GM23338 (cell line): Measurements from ENCODE around the gene ELMO3. TPM values are rescaled to one million over a fixed set of nuclear protein-coding genes. Genes with fewer than 3 reads are reported as not detected.

Experiments
- ATAC-seq: fragments of 200-7000 bp; cut with Tn5 transposase; 3 replicates; pipeline ENCODE4 v1.9.1; 2020
- DNase-seq: peaks from one replicate; pipeline ENCODE4 v3.0.0-alpha.2; 2015; ENCODE audit warnings: low spot score
- H2AFZ ChIP-seq: fragments of 200-600 bp; sonication (generic); 2 replicates; pipeline ENCODE4 v1.8.0; 2016; ENCODE audit warnings: antibody characterized with exemption, mild to moderate bottlenecking, moderate library complexity
- H3F3A ChIP-seq: fragments of 200-600 bp; sonication (generic); replicated peaks from 2 replicates; pipeline ENCODE4 v1.8.0; 2017; ENCODE audit warnings: antibody characterized with exemption, mixed run types, low read depth
- H3K27ac ChIP-seq: fragments of 200-600 bp; sonication (generic); 2 replicates; pipeline ENCODE4 v1.6.1; 2016; ENCODE audit warnings: low read depth
- H3K27me3 ChIP-seq: fragments of 200-600 bp; sonication (generic); 2 replicates; pipeline ENCODE4 v1.8.0; 2016; ENCODE audit warnings: mild to moderate bottlenecking, mixed run types, moderate library complexity; ENCODE audit not compliant: insufficient read depth
- H3K36me3 ChIP-seq: fragments of 200-600 bp; sonication (generic); 2 replicates; pipeline ENCODE4 v1.8.0; 2016; ENCODE audit warnings: mild to moderate bottlenecking; ENCODE audit not compliant: insufficient read depth
- H3K4me1 ChIP-seq: fragments of 200-600 bp; sonication (generic); 2 replicates; pipeline ENCODE4 v1.8.0; 2016; ENCODE audit warnings: mild to moderate bottlenecking, moderate library complexity; ENCODE audit not compliant: insufficient read depth
- H3K4me2 ChIP-seq: fragments of 200-600 bp; sonication (generic); 2 replicates; pipeline ENCODE4 v1.7.1; 2017; ENCODE audit warnings: mixed run types
- H3K4me3 ChIP-seq: fragments of 200-600 bp; sonication (generic); 2 replicates; pipeline ENCODE4 v1.6.1; 2016; ENCODE audit warnings: mixed run types
- H3K79me2 ChIP-seq: fragments of 200-600 bp; sonication (generic); replicated peaks from 2 replicates; pipeline ENCODE4 v1.8.0; 2017; ENCODE audit warnings: mild to moderate bottlenecking; ENCODE audit not compliant: insufficient read depth
- H3K9me2 ChIP-seq: fragments of 200-600 bp; sonication (generic); 2 replicates; pipeline ENCODE4 v1.8.0; 2017; ENCODE audit not compliant: insufficient read depth
- H4K20me1 ChIP-seq: fragments of 200-600 bp; sonication (generic); replicated peaks from 2 replicates; pipeline ENCODE4 v1.8.0; 2017; ENCODE audit warnings: mild to moderate bottlenecking; ENCODE audit not compliant: insufficient read depth
- H3K27ac Mint-ChIP-seq: 2 replicates; pipeline ENCODE4 v1.8.0; 2020; ENCODE audit warnings: inconsistent platforms, mild to moderate bottlenecking, moderate library complexity, mixed read lengths
- H3K27me3 Mint-ChIP-seq: 3 replicates; pipeline ENCODE4 v1.8.0; 2022; ENCODE audit warnings: low read depth, mild to moderate bottlenecking, moderate library complexity, mixed read lengths, inconsistent platforms; ENCODE audit not compliant: insufficient read depth, poor library complexity
- H3K36me3 Mint-ChIP-seq: 3 replicates; pipeline ENCODE4 v1.8.0; 2021; ENCODE audit warnings: low read depth, mild to moderate bottlenecking, inconsistent platforms, moderate library complexity, mixed read lengths
- H3K4me1 Mint-ChIP-seq: 3 replicates; pipeline ENCODE4 v1.8.0; 2020; ENCODE audit warnings: mild to moderate bottlenecking, inconsistent platforms, mixed read lengths
- H3K4me3 Mint-ChIP-seq: 3 replicates; pipeline ENCODE4 v1.8.0; 2021; ENCODE audit warnings: moderate library complexity, mild to moderate bottlenecking, inconsistent platforms, mixed read lengths
- H3K9me3 Mint-ChIP-seq: 3 replicates; pipeline ENCODE4 v1.8.0; 2020; ENCODE audit warnings: moderate library complexity, mild to moderate bottlenecking, inconsistent platforms, mixed read lengths
- CREB1 ChIP-seq: fragments of 250-450 bp; sonication (Bioruptor Pico); IDR thresholded peaks from 2 replicates; pipeline ENCODE4 v1.5.0; 2020; ENCODE audit warnings: low read depth, mild to moderate bottlenecking, moderate library complexity
- CTCF ChIP-seq, 2 experiments: fragments of 200-600 bp in 1 of 2; sonication (generic) in 1 of 2; conservative IDR thresholded peaks; 2 replicates each; pipeline versions ENCODE4 v1.5.1 to v1.6.1; 2016 to 2017; ENCODE audit warnings: antibody characterized with exemption in 2 of 2, low read depth in 2 of 2, mild to moderate bottlenecking in 2 of 2, moderate library complexity in 1 of 2
- ETS1 ChIP-seq: IDR thresholded peaks from 2 replicates; pipeline ENCODE4 v1.6.1; 2016; ENCODE audit warnings: antibody characterized with exemption
- EZH2 ChIP-seq: fragments of 200-600 bp; sonication (generic); IDR thresholded peaks from one replicate; pipeline ENCODE4 v1.8.0; 2017; ENCODE audit warnings: antibody characterized with exemption, mild to moderate bottlenecking, low read depth; ENCODE audit not compliant: unreplicated experiment
- EZH2phosphoT487 ChIP-seq: fragments of 200-600 bp; sonication (generic); IDR thresholded peaks from one replicate; pipeline ENCODE4 v1.8.1; 2018; ENCODE audit warnings: antibody characterized with exemption; ENCODE audit not compliant: unreplicated experiment
- JUNB ChIP-seq: IDR thresholded peaks from one replicate; pipeline ENCODE4 v1.6.1; 2016; ENCODE audit warnings: antibody characterized with exemption; ENCODE audit not compliant: unreplicated experiment
- NANOG ChIP-seq: IDR thresholded peaks from 2 replicates; pipeline ENCODE4 v1.6.1; 2016; ENCODE audit warnings: antibody characterized with exemption, borderline replicate concordance
- POLR2AphosphoS5 ChIP-seq: IDR thresholded peaks from 2 replicates; pipeline ENCODE4 v1.6.1; 2016; ENCODE audit warnings: antibody characterized with exemption, low read depth
- STAT1 ChIP-seq: IDR thresholded peaks from one replicate; pipeline ENCODE4 v1.6.1; 2016; ENCODE audit warnings: antibody characterized with exemption; ENCODE audit not compliant: unreplicated experiment
- ZNF114 ChIP-seq: fragments of 250-450 bp; sonication (Bioruptor Pico); IDR thresholded peaks from 2 replicates; pipeline ENCODE4 v1.5.0; 2020; ENCODE audit warnings: mild to moderate bottlenecking, moderate library complexity
- ZNF331 ChIP-seq: fragments of 250-450 bp; sonication (Bioruptor Pico); IDR thresholded peaks from 2 replicates; pipeline ENCODE4 v1.5.0; 2020; ENCODE audit warnings: low read depth, mild to moderate bottlenecking, moderate library complexity
- polyA plus RNA-seq: library from polyadenylated mRNA; unstranded; fragments of >200 nt; fragmentation: Nextera tagmentation; extraction: Ambion mirVana; gene quantifications from 2 replicates; pipeline ENCODE4 v1.2.1, GENCODE V29; 2016
- total RNA-seq: library from RNA; depleted of rRNA; stranded (reverse); fragments of >200 nt; shearing (Covaris generic); gene quantifications from 2 replicates; pipeline ENCODE4 v1.2.3, GENCODE V29; 2014
- TF ChIP-seq, protein P1 (sequence below): fragments of 250-450 bp; sonication (Bioruptor Pico); IDR thresholded peaks from 2 replicates; pipeline ENCODE4 v1.5.0; 2020; ENCODE audit warnings: mild to moderate bottlenecking, moderate library complexity
- TF ChIP-seq, protein P2 (sequence below): IDR thresholded peaks from one replicate; pipeline ENCODE4 v1.6.1; 2018; ENCODE audit warnings: antibody characterized with exemption; ENCODE audit not compliant: unreplicated experiment

ELMO3 gene
- total and polyA plus RNA-seq, 2 experiments from 2014 or later, result 4.7 to 16.2 TPM

GRCh38 chr16:67193536-67193935 lies 5.4 kb upstream of the ELMO3 start:
- H2AFZ ChIP-seq, result no peak overlapping the region
- DNase-seq (no peak), ATAC-seq (no peak)
- H3K36me3 Mint-ChIP-seq, result peaks cover 49% of the 10 kb centered on the region
- no peak overlapping the region for H3K27ac ChIP-seq
- H3K4me3 ChIP-seq, result peak overlapping the region; percentile 97
- peaks cover 20% of the 10 kb centered on the region; the same call in 1 of the 2 replicates for H3K36me3 ChIP-seq
- no peaks in the 10 kb centered on the region for H3K9me3 Mint-ChIP-seq
- H3K27ac Mint-ChIP-seq, result no peak overlapping the region
- TF ChIP-seq, protein P1, sequence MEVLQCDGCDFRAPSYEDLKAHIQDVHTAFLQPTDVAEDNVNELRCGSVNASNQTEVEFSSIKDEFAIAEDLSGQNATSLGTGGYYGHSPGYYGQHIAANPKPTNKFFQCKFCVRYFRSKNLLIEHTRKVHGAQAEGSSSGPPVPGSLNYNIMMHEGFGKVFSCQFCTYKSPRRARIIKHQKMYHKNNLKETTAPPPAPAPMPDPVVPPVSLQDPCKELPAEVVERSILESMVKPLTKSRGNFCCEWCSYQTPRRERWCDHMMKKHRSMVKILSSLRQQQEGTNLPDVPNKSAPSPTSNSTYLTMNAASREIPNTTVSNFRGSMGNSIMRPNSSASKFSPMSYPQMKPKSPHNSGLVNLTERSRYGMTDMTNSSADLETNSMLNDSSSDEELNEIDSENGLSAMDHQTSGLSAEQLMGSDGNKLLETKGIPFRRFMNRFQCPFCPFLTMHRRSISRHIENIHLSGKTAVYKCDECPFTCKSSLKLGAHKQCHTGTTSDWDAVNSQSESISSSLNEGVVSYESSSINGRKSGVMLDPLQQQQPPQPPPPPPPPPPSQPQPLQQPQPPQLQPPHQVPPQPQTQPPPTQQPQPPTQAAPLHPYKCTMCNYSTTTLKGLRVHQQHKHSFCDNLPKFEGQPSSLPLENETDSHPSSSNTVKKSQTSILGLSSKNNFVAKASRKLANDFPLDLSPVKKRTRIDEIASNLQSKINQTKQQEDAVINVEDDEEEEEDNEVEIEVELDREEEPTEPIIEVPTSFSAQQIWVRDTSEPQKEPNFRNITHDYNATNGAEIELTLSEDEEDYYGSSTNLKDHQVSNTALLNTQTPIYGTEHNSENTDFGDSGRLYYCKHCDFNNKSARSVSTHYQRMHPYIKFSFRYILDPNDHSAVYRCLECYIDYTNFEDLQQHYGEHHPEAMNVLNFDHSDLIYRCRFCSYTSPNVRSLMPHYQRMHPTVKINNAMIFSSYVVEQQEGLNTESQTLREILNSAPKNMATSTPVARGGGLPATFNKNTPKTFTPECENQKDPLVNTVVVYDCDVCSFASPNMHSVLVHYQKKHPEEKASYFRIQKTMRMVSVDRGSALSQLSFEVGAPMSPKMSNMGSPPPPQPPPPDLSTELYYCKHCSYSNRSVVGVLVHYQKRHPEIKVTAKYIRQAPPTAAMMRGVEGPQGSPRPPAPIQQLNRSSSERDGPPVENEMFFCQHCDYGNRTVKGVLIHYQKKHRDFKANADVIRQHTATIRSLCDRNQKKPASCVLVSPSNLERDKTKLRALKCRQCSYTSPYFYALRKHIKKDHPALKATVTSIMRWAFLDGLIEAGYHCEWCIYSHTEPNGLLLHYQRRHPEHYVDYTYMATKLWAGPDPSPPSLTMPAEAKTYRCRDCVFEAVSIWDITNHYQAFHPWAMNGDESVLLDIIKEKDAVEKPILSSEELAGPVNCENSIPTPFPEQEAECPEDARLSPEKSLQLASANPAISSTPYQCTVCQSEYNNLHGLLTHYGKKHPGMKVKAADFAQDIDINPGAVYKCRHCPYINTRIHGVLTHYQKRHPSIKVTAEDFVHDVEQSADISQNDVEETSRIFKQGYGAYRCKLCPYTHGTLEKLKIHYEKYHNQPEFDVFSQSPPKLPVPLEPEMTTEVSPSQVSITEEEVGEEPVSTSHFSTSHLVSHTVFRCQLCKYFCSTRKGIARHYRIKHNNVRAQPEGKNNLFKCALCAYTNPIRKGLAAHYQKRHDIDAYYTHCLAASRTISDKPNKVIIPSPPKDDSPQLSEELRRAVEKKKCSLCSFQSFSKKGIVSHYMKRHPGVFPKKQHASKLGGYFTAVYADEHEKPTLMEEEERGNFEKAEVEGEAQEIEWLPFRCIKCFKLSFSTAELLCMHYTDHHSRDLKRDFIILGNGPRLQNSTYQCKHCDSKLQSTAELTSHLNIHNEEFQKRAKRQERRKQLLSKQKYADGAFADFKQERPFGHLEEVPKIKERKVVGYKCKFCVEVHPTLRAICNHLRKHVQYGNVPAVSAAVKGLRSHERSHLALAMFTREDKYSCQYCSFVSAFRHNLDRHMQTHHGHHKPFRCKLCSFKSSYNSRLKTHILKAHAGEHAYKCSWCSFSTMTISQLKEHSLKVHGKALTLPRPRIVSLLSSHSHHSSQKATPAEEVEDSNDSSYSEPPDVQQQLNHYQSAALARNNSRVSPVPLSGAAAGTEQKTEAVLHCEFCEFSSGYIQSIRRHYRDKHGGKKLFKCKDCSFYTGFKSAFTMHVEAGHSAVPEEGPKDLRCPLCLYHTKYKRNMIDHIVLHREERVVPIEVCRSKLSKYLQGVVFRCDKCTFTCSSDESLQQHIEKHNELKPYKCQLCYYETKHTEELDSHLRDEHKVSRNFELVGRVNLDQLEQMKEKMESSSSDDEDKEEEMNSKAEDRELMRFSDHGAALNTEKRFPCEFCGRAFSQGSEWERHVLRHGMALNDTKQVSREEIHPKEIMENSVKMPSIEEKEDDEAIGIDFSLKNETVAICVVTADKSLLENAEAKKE (CRISPR knock-in tag), result no peak
- TF ChIP-seq JUNB, result no peak
- TF ChIP-seq ZNF331 (CRISPR knock-in tag), result no peak
- TF ChIP-seq CTCF (conservative IDR thresholded peaks at IDR 0.05; ENCODE audit: low read depth in 2 of 2), result no peak
- no peak for TF ChIP-seq ETS1
- TF ChIP-seq EZH2phosphoT487, result no peak
- TF ChIP-seq EZH2, result no peak
- TF ChIP-seq, protein P2, sequence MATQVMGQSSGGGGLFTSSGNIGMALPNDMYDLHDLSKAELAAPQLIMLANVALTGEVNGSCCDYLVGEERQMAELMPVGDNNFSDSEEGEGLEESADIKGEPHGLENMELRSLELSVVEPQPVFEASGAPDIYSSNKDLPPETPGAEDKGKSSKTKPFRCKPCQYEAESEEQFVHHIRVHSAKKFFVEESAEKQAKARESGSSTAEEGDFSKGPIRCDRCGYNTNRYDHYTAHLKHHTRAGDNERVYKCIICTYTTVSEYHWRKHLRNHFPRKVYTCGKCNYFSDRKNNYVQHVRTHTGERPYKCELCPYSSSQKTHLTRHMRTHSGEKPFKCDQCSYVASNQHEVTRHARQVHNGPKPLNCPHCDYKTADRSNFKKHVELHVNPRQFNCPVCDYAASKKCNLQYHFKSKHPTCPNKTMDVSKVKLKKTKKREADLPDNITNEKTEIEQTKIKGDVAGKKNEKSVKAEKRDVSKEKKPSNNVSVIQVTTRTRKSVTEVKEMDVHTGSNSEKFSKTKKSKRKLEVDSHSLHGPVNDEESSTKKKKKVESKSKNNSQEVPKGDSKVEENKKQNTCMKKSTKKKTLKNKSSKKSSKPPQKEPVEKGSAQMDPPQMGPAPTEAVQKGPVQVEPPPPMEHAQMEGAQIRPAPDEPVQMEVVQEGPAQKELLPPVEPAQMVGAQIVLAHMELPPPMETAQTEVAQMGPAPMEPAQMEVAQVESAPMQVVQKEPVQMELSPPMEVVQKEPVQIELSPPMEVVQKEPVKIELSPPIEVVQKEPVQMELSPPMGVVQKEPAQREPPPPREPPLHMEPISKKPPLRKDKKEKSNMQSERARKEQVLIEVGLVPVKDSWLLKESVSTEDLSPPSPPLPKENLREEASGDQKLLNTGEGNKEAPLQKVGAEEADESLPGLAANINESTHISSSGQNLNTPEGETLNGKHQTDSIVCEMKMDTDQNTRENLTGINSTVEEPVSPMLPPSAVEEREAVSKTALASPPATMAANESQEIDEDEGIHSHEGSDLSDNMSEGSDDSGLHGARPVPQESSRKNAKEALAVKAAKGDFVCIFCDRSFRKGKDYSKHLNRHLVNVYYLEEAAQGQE, result no peak
- TF ChIP-seq CREB1, result no peak
- TF ChIP-seq NANOG, result no peak
- TF ChIP-seq ZNF114 (CRISPR knock-in tag), result no peak
- TF ChIP-seq STAT1, result no peak
- no peak for TF ChIP-seq POLR2AphosphoS5
- peak overlapping the region; percentile 98 for H3K4me2 ChIP-seq
- peaks cover 13% of the 10 kb centered on the region for H3K4me1 ChIP-seq
- H3K27me3 ChIP-seq, result no peaks in the 10 kb centered on the region
- H3K79me2 ChIP-seq, result peaks cover 21% of the 10 kb centered on the region
- H3K9me2 ChIP-seq, result no peaks in the 10 kb centered on the region
- peaks cover 10% of the 10 kb centered on the region for H3K27me3 Mint-ChIP-seq
- peaks cover 25% of the 10 kb centered on the region for H3K4me1 Mint-ChIP-seq
- H3F3A ChIP-seq, result peaks cover 19% of the 10 kb centered on the region; the same call in 1 of the 2 replicates
- H4K20me1 ChIP-seq, result peaks cover 22% of the 10 kb centered on the region
- H3K4me3 Mint-ChIP-seq, result peak overlapping the region; percentile 93
